ENCODE measurements around the gene PRPS1. TPM values are rescaled to one million over a fixed set of nuclear protein-coding genes. Genes with fewer than 3 reads are reported as not detected.
A peak's percentile ranks its signal among the peaks of the same experiment; 100 is the strongest.

The PRPS1 gene
- total RNA-seq, 2 donors from 2014 or later = 51.6 to 62.7 TPM

DNA sequence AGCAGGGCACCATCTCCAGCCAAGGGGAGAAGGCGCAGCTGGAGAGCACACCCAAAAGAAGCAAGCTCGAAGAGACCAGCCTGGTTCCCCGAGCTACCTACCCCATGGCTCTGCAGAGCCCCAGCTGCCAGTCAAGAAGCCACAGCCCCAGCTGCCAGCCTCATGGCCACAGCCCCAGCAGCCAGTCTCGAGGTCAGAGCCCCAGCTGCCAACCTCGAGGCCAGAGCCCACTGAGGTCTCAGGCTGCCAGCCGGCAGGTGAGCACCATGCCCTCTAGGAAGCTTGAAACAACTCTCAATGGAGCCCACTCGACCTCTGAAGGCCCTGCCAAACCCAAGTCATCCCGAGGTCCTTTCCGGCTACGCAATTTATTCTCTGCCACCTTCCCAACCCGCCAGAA, 27.0 kb upstream of the PRPS1 start:
- Histone ChIP-seq H3K4me3 (ENCODE audit: low read length) (no peak overlapping the region), H3K27ac (ENCODE audit: low read depth, low read length) (no peak overlapping the region), H3K9me3 (ENCODE audit: control insufficient read depth, low read length) (no peaks in the 10 kb centered on the region), H3K4me1 (ENCODE audit: control insufficient read depth, insufficient read depth, low read length) (no peaks in the 10 kb centered on the region), H3K9ac (ENCODE audit: extremely low read depth, low read length, poor library complexity, severe bottlenecking) (no peak overlapping the region), H3K27me3 (ENCODE audit: control insufficient read depth, insufficient read depth, low read length, poor library complexity, severe bottlenecking) (no peaks in the 10 kb centered on the region), H3K36me3 (ENCODE audit: control insufficient read depth, insufficient read depth, low read length) (no peaks in the 10 kb centered on the region)
- DNase-seq = no peak
- Mint-ChIP-seq H3K4me1 (no peaks in the 10 kb centered on the region), H3K36me3 (ENCODE audit: low read depth) (no peaks in the 10 kb centered on the region), H3K27ac (no peak overlapping the region), H3K27me3 (ENCODE audit: insufficient read depth) (no peaks in the 10 kb centered on the region), H3K4me3 (no peak overlapping the region), H3K9me3 (peaks cover 33% of the 10 kb centered on the region)
- 80 to 92% methylated on average over 1 to 11 of the region's 11 CpGs for WGBS, 2 experiments (ENCODE audit: insufficient coverage in 1 of 2, insufficient read length in 1 of 2)
- TF ChIP-seq, protein P1, sequence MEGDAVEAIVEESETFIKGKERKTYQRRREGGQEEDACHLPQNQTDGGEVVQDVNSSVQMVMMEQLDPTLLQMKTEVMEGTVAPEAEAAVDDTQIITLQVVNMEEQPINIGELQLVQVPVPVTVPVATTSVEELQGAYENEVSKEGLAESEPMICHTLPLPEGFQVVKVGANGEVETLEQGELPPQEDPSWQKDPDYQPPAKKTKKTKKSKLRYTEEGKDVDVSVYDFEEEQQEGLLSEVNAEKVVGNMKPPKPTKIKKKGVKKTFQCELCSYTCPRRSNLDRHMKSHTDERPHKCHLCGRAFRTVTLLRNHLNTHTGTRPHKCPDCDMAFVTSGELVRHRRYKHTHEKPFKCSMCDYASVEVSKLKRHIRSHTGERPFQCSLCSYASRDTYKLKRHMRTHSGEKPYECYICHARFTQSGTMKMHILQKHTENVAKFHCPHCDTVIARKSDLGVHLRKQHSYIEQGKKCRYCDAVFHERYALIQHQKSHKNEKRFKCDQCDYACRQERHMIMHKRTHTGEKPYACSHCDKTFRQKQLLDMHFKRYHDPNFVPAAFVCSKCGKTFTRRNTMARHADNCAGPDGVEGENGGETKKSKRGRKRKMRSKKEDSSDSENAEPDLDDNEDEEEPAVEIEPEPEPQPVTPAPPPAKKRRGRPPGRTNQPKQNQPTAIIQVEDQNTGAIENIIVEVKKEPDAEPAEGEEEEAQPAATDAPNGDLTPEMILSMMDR (conservative IDR thresholded peaks at IDR 0.05) = no peak

DNA sequence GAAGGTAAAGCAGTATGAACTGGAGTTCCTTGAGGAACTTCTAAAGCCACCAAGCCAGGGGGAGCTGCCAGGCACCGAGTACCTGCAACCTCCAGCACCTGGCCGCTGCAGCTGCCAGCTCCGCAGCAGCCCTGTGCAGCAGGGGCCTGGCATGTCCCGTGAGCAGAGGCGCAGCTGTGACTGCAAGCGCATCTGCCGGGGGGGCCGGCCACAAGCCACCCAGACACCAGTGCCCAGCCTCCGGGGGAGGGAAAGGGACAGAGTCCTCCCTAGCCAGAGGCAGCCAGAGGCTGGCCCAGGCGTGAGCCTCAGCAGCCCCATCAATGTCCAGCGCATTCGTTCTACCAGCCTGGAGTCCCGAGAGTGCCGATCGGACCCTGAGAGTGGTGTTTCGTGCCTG, 26.6 kb upstream of the PRPS1 start:
- Histone ChIP-seq H3K9ac (ENCODE audit: extremely low read depth, low read length, poor library complexity, severe bottlenecking) (no peak overlapping the region), H3K9me3 (ENCODE audit: control insufficient read depth, low read length) (no peaks in the 10 kb centered on the region), H3K4me1 (ENCODE audit: control insufficient read depth, insufficient read depth, low read length) (no peaks in the 10 kb centered on the region), H3K27me3 (ENCODE audit: control insufficient read depth, insufficient read depth, low read length, poor library complexity, severe bottlenecking) (no peaks in the 10 kb centered on the region), H3K4me3 (ENCODE audit: low read length) (no peak overlapping the region), H3K27ac (ENCODE audit: low read depth, low read length) (no peak overlapping the region), H3K36me3 (ENCODE audit: control insufficient read depth, insufficient read depth, low read length) (no peaks in the 10 kb centered on the region)
- Mint-ChIP-seq H3K4me3 (no peak overlapping the region), H3K27me3 (ENCODE audit: insufficient read depth) (no peaks in the 10 kb centered on the region), H3K36me3 (ENCODE audit: low read depth) (no peaks in the 10 kb centered on the region), H3K27ac (no peak overlapping the region), H3K9me3 (peaks cover 36% of the 10 kb centered on the region), H3K4me1 (no peaks in the 10 kb centered on the region)
- TF ChIP-seq, protein P1 (conservative IDR thresholded peaks at IDR 0.05) = no peak
- WGBS, 2 experiments (ENCODE audit: insufficient coverage in 1 of 2, insufficient read length in 1 of 2) = 93% methylated on average over 16 of the region's 16 CpGs; no CpG with 5 or more reads in 1 of the 2 experiments
- DNase-seq = no peak

DNA sequence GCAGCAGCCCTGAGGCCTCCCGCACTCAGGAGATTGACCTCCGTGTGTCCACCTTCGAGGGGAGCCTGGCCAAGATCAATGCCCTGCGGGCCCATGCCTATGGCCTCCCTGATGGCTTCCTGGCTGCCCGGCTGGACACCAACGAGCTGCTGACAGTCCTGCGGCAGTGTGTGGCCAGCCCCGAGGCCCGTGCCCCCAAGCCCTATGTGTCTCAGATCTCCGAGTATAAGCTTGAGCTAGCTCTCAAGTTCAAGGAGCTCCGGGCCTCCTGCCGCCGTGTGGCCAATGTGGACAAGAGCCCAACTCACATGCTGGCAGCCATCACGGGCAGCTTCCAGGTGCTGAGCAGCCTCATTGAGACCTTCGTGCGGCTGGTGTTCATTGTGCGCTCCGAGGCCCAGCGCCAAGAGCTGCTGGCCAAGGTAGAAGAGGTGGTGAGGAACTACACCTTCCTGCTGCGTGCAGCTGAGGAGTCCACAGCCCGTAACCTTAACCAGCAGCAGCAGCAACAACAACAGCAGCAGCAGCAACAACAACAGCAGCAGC, 25.5 kb upstream of the PRPS1 start:
- H3K4me1 ChIP-seq (ENCODE audit: control insufficient read depth, insufficient read depth, low read length) = no peaks in the 10 kb centered on the region
- Mint-ChIP-seq H3K4me1 (no peaks in the 10 kb centered on the region), H3K9me3 (peaks cover 37% of the 10 kb centered on the region), H3K27me3 (ENCODE audit: insufficient read depth) (no peaks in the 10 kb centered on the region), H3K36me3 (ENCODE audit: low read depth) (no peaks in the 10 kb centered on the region), H3K4me3 (no peak overlapping the region), H3K27ac (no peak overlapping the region)
- TF ChIP-seq, protein P1 (conservative IDR thresholded peaks at IDR 0.05) = no peak
- no peaks in the 10 kb centered on the region for H3K9me3 ChIP-seq (ENCODE audit: control insufficient read depth, low read length)
- H3K27ac ChIP-seq (ENCODE audit: low read depth, low read length) = no peak overlapping the region
- 94 to 100% methylated on average over 6 to 21 of the region's 21 CpGs for WGBS, 2 experiments (ENCODE audit: insufficient coverage in 1 of 2, insufficient read length in 1 of 2)
- H3K4me3 ChIP-seq (ENCODE audit: low read length) = no peak overlapping the region
- no peak overlapping the region for H3K9ac ChIP-seq (ENCODE audit: extremely low read depth, low read length, poor library complexity, severe bottlenecking)
- DNase-seq = peak; percentile 61
- no peaks in the 10 kb centered on the region for H3K27me3 ChIP-seq (ENCODE audit: control insufficient read depth, insufficient read depth, low read length, poor library complexity, severe bottlenecking)
- H3K36me3 ChIP-seq (ENCODE audit: control insufficient read depth, insufficient read depth, low read length) = no peaks in the 10 kb centered on the region
